Measurements from ENCODE around the gene FAM163B.

FAM163B gene

DNA sequence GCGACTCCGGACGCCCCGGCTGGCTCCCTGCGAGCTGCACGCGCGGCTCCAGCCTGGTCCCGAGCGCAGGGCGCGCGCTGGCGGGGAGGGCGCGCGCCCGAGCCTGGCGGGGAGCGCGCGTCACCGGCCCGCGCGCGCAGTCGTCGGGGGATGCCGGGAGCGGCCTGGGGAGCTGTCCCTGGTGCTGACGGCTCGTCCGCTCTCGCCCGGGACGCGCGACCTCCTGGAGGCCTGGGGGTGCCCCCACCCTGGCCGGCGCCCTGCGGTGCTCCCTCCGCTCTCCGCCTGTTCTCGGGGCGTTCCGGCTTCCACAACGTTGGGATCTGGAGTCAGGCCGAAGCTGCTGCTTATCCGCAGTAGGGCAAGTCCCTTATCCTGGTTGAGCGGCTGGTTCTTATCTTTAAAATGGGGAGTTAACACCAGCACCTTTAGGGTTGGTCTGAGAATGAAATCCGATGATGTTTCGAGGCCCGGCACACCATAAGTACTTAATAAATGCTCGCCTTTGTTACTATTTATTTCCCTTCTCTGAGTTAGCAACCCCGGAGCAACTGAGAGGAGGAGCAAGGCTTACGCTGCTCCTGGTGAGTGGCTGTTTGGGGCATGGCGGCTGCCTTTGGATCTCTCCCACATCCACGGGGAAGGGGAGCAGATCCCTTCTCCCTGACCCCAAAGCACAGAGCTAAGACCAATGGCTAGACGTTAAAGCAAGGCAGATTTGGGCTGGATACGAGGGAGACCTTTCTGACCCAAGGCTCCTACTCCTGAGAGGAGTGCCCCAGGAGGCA lies at the start of gene FAM163B:
TSS of gene FAM163B (minus strand) at position 79 of the 788 bp plus-strand sequence. CDS start 29,166 bp downstream, outside the sequence.
- ChIA-PET CTCF (no interaction called here), POLR2A (no interaction called here)
- DNase-seq (ENCODE audit: low read depth, low spot score) = no peak
- TF ChIP-seq CTCF (IDR thresholded peaks at IDR 0.05; ENCODE audit: insufficient read depth, low read length, missing control alignments) = no peak
- H3K4me3 ChIP-seq (ENCODE audit: low read depth, low read length) = no peak within 1 kb of the TSS

DNA sequence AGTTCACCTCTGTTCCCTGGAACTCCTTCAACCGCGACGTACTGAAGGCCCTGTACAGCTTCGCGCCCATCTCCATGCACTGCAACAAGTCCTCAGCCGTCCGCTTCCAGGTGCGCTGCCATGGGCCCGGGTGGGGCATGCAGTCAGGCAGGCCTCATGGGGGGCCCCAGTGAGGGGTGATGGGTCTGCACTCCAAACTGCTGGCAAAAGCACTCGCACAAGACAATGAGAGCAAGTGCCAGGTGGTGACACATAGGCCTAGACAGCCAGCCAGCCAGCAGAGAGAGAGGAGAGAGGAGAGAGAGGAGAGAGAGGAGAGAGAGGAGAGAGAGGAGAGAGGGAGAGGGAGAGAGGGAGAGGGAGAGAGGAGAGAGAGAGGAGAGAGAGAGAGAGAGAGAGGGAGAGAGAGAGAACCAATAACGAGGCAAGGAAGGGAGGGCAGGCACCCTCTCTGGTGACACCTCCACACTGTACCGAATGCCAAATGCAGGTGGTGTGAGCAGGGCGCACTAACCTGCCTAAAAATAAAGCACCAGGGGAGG lies 48.0 kb upstream of the FAM163B start:
- POLR2A ChIA-PET = no interaction called here
- TF ChIP-seq CTCF (IDR thresholded peaks at IDR 0.05; ENCODE audit: insufficient read depth, low read length, missing control alignments) = no peak
- H3K4me3 ChIP-seq (ENCODE audit: low read depth, low read length) = no peak overlapping the region
- CTCF ChIA-PET = no interaction called here
- no peak for DNase-seq (ENCODE audit: low read depth, low spot score)

- no peak for TF ChIP-seq CTCF (IDR thresholded peaks at IDR 0.05; ENCODE audit: insufficient read depth, low read length, missing control alignments)
- no peak overlapping the region for H3K4me3 ChIP-seq (ENCODE audit: low read depth, low read length)
- ChIA-PET CTCF (no interaction called here), POLR2A (no interaction called here)
- DNase-seq (ENCODE audit: low read depth, low spot score) = no peak
Measured at GRCh38 chr9:133656211-133657119, 47.3 kb upstream of the FAM163B start.

DNA sequence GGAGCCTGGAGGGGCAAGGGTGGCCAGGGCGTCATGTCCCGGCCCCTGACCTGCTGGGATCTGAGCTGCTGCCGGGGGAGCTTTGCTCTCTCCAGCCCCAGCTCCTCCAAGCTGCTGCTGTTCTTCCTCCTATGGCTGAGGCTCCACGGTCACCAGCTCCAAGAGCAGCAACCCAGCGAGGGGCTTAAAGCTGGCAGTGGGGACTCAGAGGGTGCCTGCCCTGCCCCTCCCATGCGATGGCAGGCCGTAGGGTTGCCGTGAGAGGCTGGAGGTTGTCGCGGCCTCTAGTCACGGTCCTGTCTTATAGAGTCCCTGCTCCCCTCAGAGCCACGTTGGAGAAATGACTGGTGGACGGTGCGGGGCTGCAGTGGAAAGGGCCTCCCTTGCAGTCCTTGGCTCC lies 46.5 kb upstream of the FAM163B start:
- H3K4me3 ChIP-seq (ENCODE audit: low read depth, low read length) = no peak overlapping the region
- DNase-seq (ENCODE audit: low read depth, low spot score) = no peak
- TF ChIP-seq CTCF (IDR thresholded peaks at IDR 0.05; ENCODE audit: insufficient read depth, low read length, missing control alignments) = no peak
- ChIA-PET CTCF (no interaction called here), POLR2A (no interaction called here)

DNA sequence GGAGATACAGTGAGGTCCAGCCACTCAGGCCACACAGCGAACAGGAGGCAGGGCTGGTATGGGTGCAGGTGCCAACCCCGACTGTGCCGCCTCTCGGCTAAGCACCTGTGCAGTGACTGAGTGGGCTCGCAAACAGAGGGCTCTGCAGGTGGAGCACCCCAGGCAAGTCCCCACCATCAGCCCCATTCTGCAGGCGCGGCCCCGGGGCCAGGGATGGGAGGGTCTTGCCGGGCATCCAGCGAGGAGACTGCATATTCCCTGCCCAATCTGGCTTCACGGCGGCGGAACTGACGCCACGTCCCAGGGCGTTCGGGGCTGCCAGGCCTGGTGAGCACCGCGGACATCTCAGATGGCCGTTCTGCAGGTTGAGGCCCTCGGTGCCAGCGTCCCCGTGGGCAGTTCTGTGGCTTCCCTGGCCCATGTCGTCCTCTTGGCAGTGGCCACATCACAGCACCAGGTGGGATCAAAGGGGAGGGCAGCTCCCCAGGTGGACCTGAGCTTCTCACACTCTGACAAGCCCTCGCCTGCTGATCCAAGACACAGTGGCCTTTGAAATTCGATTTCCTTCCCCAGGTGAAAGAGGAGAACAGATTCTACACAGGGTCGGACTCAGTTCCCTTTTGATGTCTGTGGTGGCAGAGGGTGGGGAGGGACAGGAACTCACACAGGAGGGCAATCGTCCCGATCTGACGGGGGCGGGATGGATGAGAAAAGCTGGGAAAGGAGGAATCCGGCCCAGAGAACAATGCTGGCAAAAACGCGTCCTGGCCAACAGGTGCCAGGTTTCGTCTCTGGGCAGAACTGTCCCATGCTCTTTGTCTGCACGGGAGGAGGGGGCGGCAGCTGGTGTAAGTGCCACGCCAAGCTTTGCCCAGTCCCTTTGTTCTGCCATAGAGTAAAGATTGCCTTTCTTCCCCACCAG lies 45.8 kb upstream of the FAM163B start:
- CTCF ChIA-PET = no interaction called here
- H3K4me3 ChIP-seq (ENCODE audit: low read depth, low read length) = no peak overlapping the region
- TF ChIP-seq CTCF (IDR thresholded peaks at IDR 0.05; ENCODE audit: insufficient read depth, low read length, missing control alignments) = no peak
- POLR2A ChIA-PET = no interaction called here
- no peak for DNase-seq (ENCODE audit: low read depth, low spot score)

Measured in AG04449 (cell line).